ENCODE measurements around the gene KL.

DNA sequence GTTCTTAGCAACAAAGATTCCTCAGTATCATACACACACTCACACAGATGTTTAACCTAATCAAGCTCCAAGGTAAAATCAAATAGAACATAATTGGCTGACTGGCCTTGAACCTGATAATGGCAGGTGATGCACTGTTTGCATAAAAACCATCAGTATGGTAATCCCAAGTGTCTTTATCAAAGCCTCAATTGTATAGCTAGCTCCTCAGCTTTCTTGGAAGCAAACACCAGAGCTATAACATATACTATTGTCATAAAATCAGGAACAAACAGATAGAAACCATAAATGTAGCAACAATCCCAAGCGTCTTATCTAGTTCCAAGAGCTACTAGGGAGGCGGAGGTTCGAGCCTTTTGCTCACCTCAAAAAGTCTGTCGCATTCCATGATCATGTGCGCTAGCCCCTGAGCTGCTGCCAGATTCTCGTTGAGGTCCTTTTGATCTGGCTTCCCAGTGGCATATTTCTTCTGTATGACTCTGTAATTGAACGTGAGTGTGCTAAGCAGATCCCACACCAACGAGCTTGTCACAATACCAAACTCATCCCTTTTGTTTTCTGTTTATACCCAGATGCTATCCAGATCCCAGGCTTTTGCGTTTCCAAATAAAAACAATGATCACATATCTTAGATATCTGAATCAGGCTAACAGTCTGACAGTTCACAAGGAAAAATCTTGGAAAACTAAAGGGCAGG is 95.3 kb downstream of the KL start:
- TF ChIP-seq TAF1 (IDR thresholded peaks at IDR 0.05; ENCODE audit: borderline replicate concordance, insufficient read depth, low read length) (no peak), SIN3A (IDR thresholded peaks at IDR 0.05; ENCODE audit: borderline replicate concordance, insufficient read depth, low read length) (no peak)

Data from PFSK-1 (cell line).